Measurements from ENCODE around the gene HTRA1.

DNA sequence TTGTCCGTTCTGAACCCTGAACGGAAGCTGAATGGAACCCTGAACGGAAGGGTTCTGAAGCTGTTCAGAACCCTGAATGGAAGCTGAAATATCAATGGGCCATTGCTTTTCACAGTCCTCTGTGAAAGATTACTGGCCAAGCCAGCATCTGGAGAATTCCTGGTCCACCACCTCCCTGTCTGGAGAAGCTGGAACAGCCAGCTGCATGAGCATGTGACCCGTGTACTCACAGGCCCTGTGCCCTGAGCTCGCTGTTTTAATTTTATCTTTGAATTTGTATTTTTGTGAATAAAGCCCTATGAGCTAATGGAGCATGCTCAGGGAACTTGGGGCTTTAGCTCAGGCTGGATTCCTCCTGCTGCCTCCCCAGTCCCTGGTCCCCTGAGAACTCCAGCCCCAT, 37.2 kb downstream of the HTRA1 start:
- TF ChIP-seq CTCF (IDR thresholded peaks at IDR 0.05; ENCODE audit: insufficient read depth, low read length, poor library complexity, severe bottlenecking) (no peak), EZH2phosphoT487 (conservative IDR thresholded peaks at IDR 0.05; ENCODE audit: low read length) (no peak)

All from SU-DHL-6 (cell line).